Mammary epithelial cell (primary cell): Measurements from ENCODE around the gene GNAT2.

ENCODE experiments used
- EZH2 ChIP-seq: IDR thresholded peaks from 2 replicates; pipeline ENCODE4 v1.6.1; 2012; ENCODE audit warnings: low read length, inconsistent platforms, borderline replicate concordance
- TF ChIP-seq, protein P1 (sequence below), 2 donors: IDR thresholded peaks in 1 of 2; conservative IDR thresholded peaks in 1 of 2; 2 replicates each; pipeline ENCODE4 v1.5.1; 2011 to 2012; ENCODE audit warnings: inconsistent platforms in 2 of 2, low read length in 2 of 2, mild to moderate bottlenecking in 2 of 2, control low read depth in 1 of 2, low read depth in 1 of 2; ENCODE audit not compliant: insufficient read depth in 1 of 2; ENCODE audit errors: extremely low read depth in 1 of 2

DNA sequence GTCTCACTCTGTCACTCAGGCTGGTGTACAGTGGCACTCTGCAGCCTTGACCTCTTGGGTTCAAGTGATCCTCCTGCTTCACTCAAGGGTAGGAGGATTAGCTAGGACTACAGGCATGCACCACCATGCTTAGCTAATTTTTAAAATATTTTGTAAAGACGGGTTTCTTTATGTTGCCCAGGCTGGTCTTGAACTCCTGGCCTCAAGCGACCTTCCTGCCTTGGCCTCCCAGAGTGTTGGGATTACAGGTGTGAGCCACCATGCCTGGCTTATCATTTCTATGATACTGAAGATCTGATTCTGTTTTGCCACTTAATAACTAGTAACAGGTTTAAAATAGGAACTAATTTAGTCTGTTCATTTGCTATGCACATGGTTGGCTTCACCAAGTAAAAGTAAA lies 37.4 kb downstream of the GNAT2 start:
- TF ChIP-seq, protein P1, sequence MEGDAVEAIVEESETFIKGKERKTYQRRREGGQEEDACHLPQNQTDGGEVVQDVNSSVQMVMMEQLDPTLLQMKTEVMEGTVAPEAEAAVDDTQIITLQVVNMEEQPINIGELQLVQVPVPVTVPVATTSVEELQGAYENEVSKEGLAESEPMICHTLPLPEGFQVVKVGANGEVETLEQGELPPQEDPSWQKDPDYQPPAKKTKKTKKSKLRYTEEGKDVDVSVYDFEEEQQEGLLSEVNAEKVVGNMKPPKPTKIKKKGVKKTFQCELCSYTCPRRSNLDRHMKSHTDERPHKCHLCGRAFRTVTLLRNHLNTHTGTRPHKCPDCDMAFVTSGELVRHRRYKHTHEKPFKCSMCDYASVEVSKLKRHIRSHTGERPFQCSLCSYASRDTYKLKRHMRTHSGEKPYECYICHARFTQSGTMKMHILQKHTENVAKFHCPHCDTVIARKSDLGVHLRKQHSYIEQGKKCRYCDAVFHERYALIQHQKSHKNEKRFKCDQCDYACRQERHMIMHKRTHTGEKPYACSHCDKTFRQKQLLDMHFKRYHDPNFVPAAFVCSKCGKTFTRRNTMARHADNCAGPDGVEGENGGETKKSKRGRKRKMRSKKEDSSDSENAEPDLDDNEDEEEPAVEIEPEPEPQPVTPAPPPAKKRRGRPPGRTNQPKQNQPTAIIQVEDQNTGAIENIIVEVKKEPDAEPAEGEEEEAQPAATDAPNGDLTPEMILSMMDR (conservative IDR thresholded peaks at IDR 0.05 in 1 of 2, IDR thresholded peaks at IDR 0.05 in 1 of 2; ENCODE audit: extremely low read depth in 1 of 2, insufficient read depth in 1 of 2, low read depth in 1 of 2, low read length in 2 of 2) = no peak
- TF ChIP-seq EZH2 = no peak
